ENCODE data around the gene PDZRN3. TPM values are rescaled to one million over a fixed set of nuclear protein-coding genes. Genes with fewer than 3 reads are reported as not detected.

PDZRN3 gene
- total and polyA plus RNA-seq, 2 experiments from 2014 or later, result 42.9 to 60.5 TPM

- Histone ChIP-seq H2AFZ (no peak overlapping the region), H3K79me2 (peaks cover 20% of the 10 kb centered on the region), H3K4me1 (ENCODE audit: insufficient read depth) (no peaks in the 10 kb centered on the region), H4K20me1 (ENCODE audit: insufficient read depth, poor library complexity, severe bottlenecking) (peaks cover 9% of the 10 kb centered on the region), H3K9me3 (ENCODE audit: low read depth) (no peaks in the 10 kb centered on the region), H3K36me3 (replicated peaks; ENCODE audit: insufficient read depth, low read depth) (no peaks in the 10 kb centered on the region), H3K4me2 (no peak overlapping the region), H3K27me3 (no peaks in the 10 kb centered on the region), H3K9me2 (replicated peaks; ENCODE audit: insufficient read depth) (no peaks in the 10 kb centered on the region), H3K27ac (no peak overlapping the region), H3K4me3 (no peak overlapping the region)
- no peak for TF ChIP-seq EZH2 (IDR thresholded peaks at IDR 0.05; ENCODE audit: borderline replicate concordance)
- no peak for DNase-seq (ENCODE audit: low spot score)
- 95% methylated on average over 4 of the region's 4 CpGs for WGBS (ENCODE audit: low lambda C conversion rate, missing lambda C conversion rate)
These were observed 219.7 kb downstream of the PDZRN3 start for GRCh38 chr3:73405000-73405399.

- H3K36me3 ChIP-seq (replicated peaks; ENCODE audit: insufficient read depth, low read depth), result no peaks in the 10 kb centered on the region
- H3K4me2 ChIP-seq, result no peak overlapping the region
- H2AFZ ChIP-seq, result no peak overlapping the region
- peaks cover 9% of the 10 kb centered on the region for H4K20me1 ChIP-seq (ENCODE audit: insufficient read depth, poor library complexity, severe bottlenecking)
- peaks cover 20% of the 10 kb centered on the region for H3K79me2 ChIP-seq
- no peak overlapping the region for H3K4me3 ChIP-seq
- DNase-seq (ENCODE audit: low spot score), result no peak
- no peaks in the 10 kb centered on the region for H3K9me3 ChIP-seq (ENCODE audit: low read depth)
- H3K27ac ChIP-seq, result no peak overlapping the region
- WGBS (ENCODE audit: low lambda C conversion rate, missing lambda C conversion rate), result 54% methylated on average over 5 of the region's 5 CpGs
- H3K9me2 ChIP-seq (replicated peaks; ENCODE audit: insufficient read depth), result no peaks in the 10 kb centered on the region
- TF ChIP-seq EZH2phosphoT487 (IDR thresholded peaks at IDR 0.05; ENCODE audit: low read depth, severe bottlenecking, unreplicated experiment), result no peak
- TF ChIP-seq EZH2 (IDR thresholded peaks at IDR 0.05; ENCODE audit: borderline replicate concordance), result no peak
- TF ChIP-seq CTCF (IDR thresholded peaks at IDR 0.05; ENCODE audit: poor library complexity), result no peak
- no peaks in the 10 kb centered on the region for H3K27me3 ChIP-seq
- peaks cover under 1% of the 10 kb centered on the region for H3K4me1 ChIP-seq (ENCODE audit: insufficient read depth)
These were observed 220.3 kb downstream of the PDZRN3 start for GRCh38 chr3:73404435-73404834.

- H3K9me3 ChIP-seq (ENCODE audit: low read depth), result no peaks in the 10 kb centered on the region
- peaks cover 5% of the 10 kb centered on the region for H4K20me1 ChIP-seq (ENCODE audit: insufficient read depth, poor library complexity, severe bottlenecking)
- no peaks in the 10 kb centered on the region for H3K36me3 ChIP-seq (replicated peaks; ENCODE audit: insufficient read depth, low read depth)
- H3K27ac ChIP-seq, result no peak overlapping the region
- H2AFZ ChIP-seq, result no peak overlapping the region
- H3K79me2 ChIP-seq, result peaks cover 13% of the 10 kb centered on the region
- no peaks in the 10 kb centered on the region for H3K9me2 ChIP-seq (replicated peaks; ENCODE audit: insufficient read depth)
- no peaks in the 10 kb centered on the region for H3K27me3 ChIP-seq
- no peak for TF ChIP-seq CTCF (IDR thresholded peaks at IDR 0.05; ENCODE audit: poor library complexity)
- no peak for TF ChIP-seq EZH2 (IDR thresholded peaks at IDR 0.05; ENCODE audit: borderline replicate concordance)
- no peak for TF ChIP-seq EZH2phosphoT487 (IDR thresholded peaks at IDR 0.05; ENCODE audit: low read depth, severe bottlenecking, unreplicated experiment)
- H3K4me3 ChIP-seq, result no peak overlapping the region
- H3K4me1 ChIP-seq (ENCODE audit: insufficient read depth), result peaks cover 10% of the 10 kb centered on the region
- DNase-seq (ENCODE audit: low spot score), result no peak
- H3K4me2 ChIP-seq, result no peak overlapping the region
- 96% methylated on average over 3 of the region's 3 CpGs for WGBS (ENCODE audit: low lambda C conversion rate, missing lambda C conversion rate)
These were observed 221.3 kb downstream of the PDZRN3 start for GRCh38 chr3:73403444-73403843.

GRCh38 chr3:73401616-73402279, 223.0 kb downstream of the PDZRN3 start:
- peak overlapping the region; percentile 19 for H3K27ac ChIP-seq
- peaks cover 10% of the 10 kb centered on the region for H3K4me1 ChIP-seq (ENCODE audit: insufficient read depth)
- no peak overlapping the region for H2AFZ ChIP-seq
- no peaks in the 10 kb centered on the region for H3K9me2 ChIP-seq (replicated peaks; ENCODE audit: insufficient read depth)
- DNase-seq (ENCODE audit: low spot score), result no peak
- no peaks in the 10 kb centered on the region for H3K9me3 ChIP-seq (ENCODE audit: low read depth)
- no peak overlapping the region for H3K4me2 ChIP-seq
- no peaks in the 10 kb centered on the region for H3K27me3 ChIP-seq
- WGBS (ENCODE audit: low lambda C conversion rate, missing lambda C conversion rate), result 67% methylated on average over 7 of the region's 7 CpGs
- H3K79me2 ChIP-seq, result peaks cover 4% of the 10 kb centered on the region
- no peak overlapping the region for H3K4me3 ChIP-seq
- no peak for TF ChIP-seq CTCF (IDR thresholded peaks at IDR 0.05; ENCODE audit: poor library complexity)
- no peaks in the 10 kb centered on the region for H3K36me3 ChIP-seq (replicated peaks; ENCODE audit: insufficient read depth, low read depth)
- H4K20me1 ChIP-seq (ENCODE audit: insufficient read depth, poor library complexity, severe bottlenecking), result no peaks in the 10 kb centered on the region
